ENCODE results near the gene RPL15.
A peak's percentile ranks its signal among the peaks of the same experiment; 100 is the strongest.

Gene RPL15

DNA sequence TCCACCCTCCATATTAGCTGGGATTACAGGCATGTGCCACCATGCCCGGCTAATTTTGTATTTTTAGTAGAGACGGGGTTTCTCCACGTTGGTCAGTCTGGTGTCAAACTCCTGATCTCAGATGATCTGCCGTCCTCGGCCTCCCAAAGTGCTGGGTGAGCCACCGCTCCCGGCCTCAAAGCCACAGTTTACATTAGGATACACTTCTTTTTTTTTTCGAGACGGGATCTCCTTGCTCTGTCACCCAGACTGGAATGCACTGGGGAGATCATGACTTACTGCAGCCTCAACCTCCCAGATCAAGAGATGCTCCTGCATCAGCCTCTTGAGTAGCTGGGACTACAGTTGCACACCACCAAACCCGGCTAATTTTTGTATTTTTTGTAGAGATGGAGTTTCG, 25.6 kb downstream of the RPL15 start:
- no peak for TF ChIP-seq CTCF (IDR thresholded peaks at IDR 0.05)

DNA sequence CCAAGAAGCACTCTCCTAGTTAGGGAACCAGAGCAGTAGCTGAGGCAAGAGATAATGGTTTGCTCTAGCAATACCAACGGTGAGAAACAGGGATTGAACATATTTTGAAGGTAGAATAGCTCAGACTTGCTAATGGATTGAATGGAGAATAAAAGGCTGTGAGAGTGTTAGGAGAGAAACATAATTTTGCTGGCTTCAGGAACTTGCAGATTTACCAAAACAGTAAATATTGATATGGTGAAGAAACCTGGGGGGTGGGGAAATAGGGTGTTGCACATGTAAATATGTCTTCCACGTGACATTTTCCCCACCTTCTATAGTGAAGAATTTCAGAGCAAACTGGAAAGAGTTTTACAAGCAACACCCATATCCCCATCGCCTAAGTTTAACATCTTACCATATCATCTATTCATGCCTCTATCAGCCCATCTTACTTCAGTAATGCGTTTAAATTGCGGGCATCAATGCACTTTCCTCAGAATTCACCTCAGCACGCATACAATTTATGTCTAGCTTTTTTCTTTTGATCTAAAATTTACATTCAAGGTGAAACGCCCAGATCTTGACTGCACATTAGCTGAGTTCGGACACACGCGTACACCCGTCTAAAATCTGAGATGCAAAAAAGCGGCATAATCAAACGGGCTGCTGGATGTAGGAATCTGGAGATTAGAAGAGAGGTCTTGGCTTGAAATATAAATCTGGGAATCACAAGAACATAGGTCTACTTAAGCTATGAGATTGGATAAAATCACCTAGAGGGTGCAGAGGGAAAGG, 27.3 kb downstream of the RPL15 start:
- TF ChIP-seq CTCF (IDR thresholded peaks at IDR 0.05): no peak

GRCh38 chr3:23944861-23945662, 28.1 kb downstream of the RPL15 start, which contains the start of gene NR1D2:
TSS of gene NR1D2 (plus strand) at chr3:23945286. CDS start at chr3:23945579, 293 bp downstream.
- 0 out of 2 replicates have a peak, but pooled peaks have one; percentile 12 for TF ChIP-seq CTCF (IDR thresholded peaks at IDR 0.05)

DNA sequence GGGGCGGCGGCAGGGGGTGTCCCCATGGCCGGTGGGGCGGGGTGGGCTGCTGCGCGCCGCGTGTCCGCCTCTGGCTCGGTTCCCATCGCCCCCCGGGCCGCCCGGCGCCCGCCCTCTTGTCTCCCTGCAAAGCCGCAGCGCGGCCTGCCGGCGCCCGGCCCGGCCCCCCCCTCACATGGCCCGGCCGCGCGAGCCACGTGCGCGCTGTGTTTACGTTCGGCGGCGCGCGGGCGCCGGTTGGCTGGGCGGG, 28.7 kb downstream of the RPL15 start:
- no peak for TF ChIP-seq CTCF (IDR thresholded peaks at IDR 0.05)

DNA sequence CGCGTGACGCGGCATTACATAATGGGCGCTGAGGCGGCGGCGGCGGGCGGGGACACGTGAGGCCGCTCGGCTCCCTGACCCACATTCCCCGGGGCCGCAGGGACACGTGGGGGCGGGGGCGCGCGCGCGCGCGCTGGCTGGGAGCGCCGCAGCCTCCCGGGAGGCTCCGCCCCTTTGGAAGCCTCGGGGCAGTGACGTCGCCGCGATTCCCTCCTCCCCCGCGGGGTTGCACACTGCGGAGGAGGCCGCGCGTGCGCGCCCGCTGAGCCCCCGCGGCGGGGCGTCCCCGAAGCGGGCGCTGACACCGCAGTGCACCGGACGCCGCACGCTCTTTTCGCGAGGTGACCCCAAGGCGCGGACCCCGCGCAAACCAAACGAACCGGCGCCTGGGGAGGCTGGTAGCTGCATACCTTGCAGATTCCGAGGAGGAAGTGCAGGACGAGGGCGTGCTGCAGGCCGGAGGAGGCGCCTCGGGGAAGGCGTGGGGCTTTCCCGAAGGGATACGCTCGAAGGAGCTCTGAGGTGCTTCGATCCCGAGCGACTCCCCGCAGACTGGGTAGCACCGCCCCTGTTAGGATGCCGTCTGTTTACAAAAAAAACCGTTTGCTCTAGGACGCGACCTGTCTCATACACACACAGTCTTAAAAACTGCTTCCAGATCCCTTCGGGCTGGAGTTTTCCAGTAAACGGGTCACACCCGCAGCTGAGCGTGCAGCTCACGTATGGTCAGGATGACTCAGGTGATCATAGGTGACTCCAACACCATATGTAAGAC, 29.2 kb downstream of the RPL15 start:
- no peak for TF ChIP-seq CTCF (IDR thresholded peaks at IDR 0.05)

DNA sequence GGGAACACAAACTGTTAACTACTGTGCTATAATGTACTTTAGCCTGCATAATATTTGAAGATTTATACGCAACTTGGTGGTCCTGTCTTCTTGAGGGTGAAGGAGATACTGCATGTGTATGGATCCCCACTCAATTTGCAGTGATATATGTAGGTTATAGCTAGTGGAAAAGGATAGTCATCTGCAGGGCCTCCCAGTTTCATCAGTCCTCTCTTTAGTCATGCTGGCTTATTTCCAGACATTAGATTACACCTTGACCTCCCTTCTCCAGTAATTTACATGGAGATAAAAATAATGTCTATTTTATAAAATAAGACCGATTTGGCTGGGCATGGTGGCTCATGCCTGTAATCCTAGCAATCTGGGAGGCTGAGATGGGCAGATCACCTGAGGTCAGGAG, 31.8 kb downstream of the RPL15 start:
- TF ChIP-seq CTCF (IDR thresholded peaks at IDR 0.05): no peak

DNA sequence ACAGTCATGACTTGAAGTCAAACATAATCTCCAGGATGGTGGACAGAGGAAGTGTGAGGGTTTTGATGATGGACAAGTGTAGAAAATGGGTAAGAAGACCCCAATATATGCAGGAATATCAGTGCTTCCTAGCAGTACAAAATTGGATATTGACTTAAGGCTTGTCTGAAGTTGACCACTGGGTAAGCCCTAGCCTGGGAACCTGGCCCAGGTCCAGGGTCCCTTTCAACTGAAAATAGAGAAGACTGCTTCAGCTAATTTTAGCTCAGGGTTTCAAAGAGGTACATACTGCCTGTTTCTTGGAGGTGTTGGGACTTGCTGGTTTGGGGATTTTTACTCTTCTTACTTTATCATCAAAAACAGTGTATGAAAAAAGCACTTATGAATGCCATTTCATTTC, 32.9 kb downstream of the RPL15 start:
- TF ChIP-seq CTCF (IDR thresholded peaks at IDR 0.05): no peak

All from LNCAP (cell line).